Measurements from ENCODE around the gene SART3.
"Not testable (repeated sequence)": the region's sequence is repeated elsewhere in the genome, so short reads cannot be mapped to it uniquely, and the experiment has no call there.

The SART3 gene

GRCh38 chr12:108559007-108559655, 1.8 kb downstream of the SART3 start:
- DNase-seq: no peak
- no peak for TF ChIP-seq POLR2A (IDR thresholded peaks at IDR 0.05; ENCODE audit: low read length)
- TF ChIP-seq GATA1 (IDR thresholded peaks at IDR 0.05; ENCODE audit: low read depth, low read length): no peak

GRCh38 chr12:108555383-108555782, 5.6 kb downstream of the SART3 start:
- not testable (repeated sequence) for DNase-seq

GRCh38 chr12:108553799-108554198, 7.2 kb downstream of the SART3 start:
- no peak for TF ChIP-seq GATA1 (IDR thresholded peaks at IDR 0.05; ENCODE audit: low read depth, low read length)
- TF ChIP-seq POLR2A (IDR thresholded peaks at IDR 0.05; ENCODE audit: low read length): no peak
- DNase-seq: no peak

- DNase-seq: no peak
- TF ChIP-seq GATA1 (IDR thresholded peaks at IDR 0.05; ENCODE audit: low read depth, low read length) (no peak), POLR2A (IDR thresholded peaks at IDR 0.05; ENCODE audit: low read length) (no peak)
These were observed 9.4 kb downstream of the SART3 start for GRCh38 chr12:108551535-108551934.

- DNase-seq: no peak
- TF ChIP-seq GATA1 (IDR thresholded peaks at IDR 0.05; ENCODE audit: low read depth, low read length): no peak
- no peak for TF ChIP-seq POLR2A (IDR thresholded peaks at IDR 0.05; ENCODE audit: low read length)
These were observed 11.9 kb downstream of the SART3 start for GRCh38 chr12:108548954-108549521.

- TF ChIP-seq GATA1 (IDR thresholded peaks at IDR 0.05; ENCODE audit: low read depth, low read length) (no peak), POLR2A (IDR thresholded peaks at IDR 0.05; ENCODE audit: low read length) (no peak)
- DNase-seq: no peak
These were observed 13.3 kb downstream of the SART3 start for GRCh38 chr12:108547686-108548085.

GRCh38 chr12:108543652-108544051, 17.3 kb downstream of the SART3 start:
- TF ChIP-seq GATA1 (IDR thresholded peaks at IDR 0.05; ENCODE audit: low read depth, low read length): no peak
- DNase-seq: no peak

- DNase-seq: no peak
- TF ChIP-seq GATA1 (IDR thresholded peaks at IDR 0.05; ENCODE audit: low read depth, low read length): no peak
- no peak for TF ChIP-seq POLR2A (IDR thresholded peaks at IDR 0.05; ENCODE audit: low read length)
These were observed 18.7 kb downstream of the SART3 start for GRCh38 chr12:108542320-108542719.

GRCh38 chr12:108538616-108539195, 22.3 kb downstream of the SART3 start:
- no peak for DNase-seq
- TF ChIP-seq POLR2A (IDR thresholded peaks at IDR 0.05; ENCODE audit: low read length) (no peak), GATA1 (IDR thresholded peaks at IDR 0.05; ENCODE audit: low read depth, low read length) (no peak)

- TF ChIP-seq GATA1 (IDR thresholded peaks at IDR 0.05; ENCODE audit: low read depth, low read length) (no peak), POLR2A (IDR thresholded peaks at IDR 0.05; ENCODE audit: low read length) (no peak)
- DNase-seq: no peak
These were observed 22.8 kb downstream of the SART3 start for GRCh38 chr12:108538146-108538545.

GRCh38 chr12:108531929-108532848, 28.8 kb downstream of the SART3 start:
- no peak for DNase-seq
- TF ChIP-seq POLR2A (IDR thresholded peaks at IDR 0.05; ENCODE audit: low read length): no peak
- TF ChIP-seq GATA1 (IDR thresholded peaks at IDR 0.05; ENCODE audit: low read depth, low read length): no peak

GRCh38 chr12:108530161-108530560, 30.8 kb downstream of the SART3 start:
- DNase-seq: no peak
- TF ChIP-seq POLR2A (IDR thresholded peaks at IDR 0.05; ENCODE audit: low read length) (no peak), GATA1 (IDR thresholded peaks at IDR 0.05; ENCODE audit: low read depth, low read length) (no peak)

- no peak for TF ChIP-seq POLR2A (IDR thresholded peaks at IDR 0.05; ENCODE audit: low read length)
- no peak for DNase-seq
These were observed 33.8 kb downstream of the SART3 start for GRCh38 chr12:108527166-108527496.

GRCh38 chr12:108526482-108527165, 34.3 kb downstream of the SART3 start:
- no peak for DNase-seq
- no peak for TF ChIP-seq GATA1 (IDR thresholded peaks at IDR 0.05; ENCODE audit: low read depth, low read length)
- no peak for TF ChIP-seq POLR2A (IDR thresholded peaks at IDR 0.05; ENCODE audit: low read length)

Data from erythroblast (primary cell).